Naive thymus-derived CD4-positive, alpha-beta T cell (primary cell): ENCODE results near the gene GIT2. TPM values are rescaled to one million over a fixed set of nuclear protein-coding genes. Genes with fewer than 3 reads are reported as not detected.
A peak's percentile ranks its signal among the peaks of the same experiment; 100 is the strongest.

Source experiments
- ATAC-seq: fragments of 150-1000 bp; cut with Tn5 transposase; 2 replicates; pipeline ENCODE4 v1.10.0; 2021; ENCODE audit warnings: mild to moderate bottlenecking, moderate library complexity
- CTCF ChIA-PET: fragments of 350-600 bp; sonication (Branson Sonifier 250); formaldehyde crosslinking; loops from one replicate; lab custom pipeline; 2021; ENCODE audit warnings: antibody characterized with exemption; lab: Charles Lee
- POLR2A ChIA-PET: fragments of 350-600 bp; sonication (Branson Sonifier 250); formaldehyde crosslinking; loops from one replicate; lab custom pipeline; 2021; ENCODE audit warnings: antibody characterized with exemption, inconsistent platforms; lab: Charles Lee
- DNase-seq, 9 donors: peaks; one replicate each; pipeline versions ENCODE4 v3.0.0 to v3.0.0-alpha.2; 2020 to 2022; ENCODE audit warnings: mixed read lengths in 1 of 9
- H3K27ac ChIP-seq: one replicate; pipeline ENCODE4 v1.7.0; 2013; ENCODE audit warnings: mild to moderate bottlenecking, low read depth, low read length, moderate library complexity
- H3K27me3 ChIP-seq, 2 donors: one replicate each; pipeline ENCODE4 v1.7.0; 2013; ENCODE audit warnings: low read length in 2 of 2, mild to moderate bottlenecking in 2 of 2, moderate library complexity in 2 of 2; ENCODE audit not compliant: control insufficient read depth in 2 of 2, insufficient read depth in 2 of 2
- H3K36me3 ChIP-seq, 3 experiments: 1 replicate in 2 of 3; 2 replicates in 1 of 3; pipeline ENCODE4 v1.7.0; 2013; ENCODE audit warnings: low read length in 3 of 3, mild to moderate bottlenecking in 3 of 3, moderate library complexity in 1 of 3; ENCODE audit not compliant: insufficient read depth in 3 of 3, control insufficient read depth in 2 of 3
- H3K4me1 ChIP-seq, 2 donors: one replicate each; pipeline ENCODE4 v1.7.0; 2013; ENCODE audit warnings: low read length in 2 of 2, mild to moderate bottlenecking in 2 of 2, moderate library complexity in 1 of 2; ENCODE audit not compliant: control insufficient read depth in 2 of 2, insufficient read depth in 2 of 2
- H3K4me3 ChIP-seq: 2 replicates; pipeline ENCODE4 v1.7.0; 2013; ENCODE audit warnings: mild to moderate bottlenecking, low read length
- H3K9me3 ChIP-seq, 3 experiments: 1 replicate in 2 of 3; 2 replicates in 1 of 3; pipeline ENCODE4 v1.7.0; 2013; ENCODE audit warnings: low read length in 3 of 3; ENCODE audit not compliant: control insufficient read depth in 2 of 3
- H3K27ac Mint-ChIP-seq, 9 donors: one replicate each; pipeline ENCODE4 v1.8.0; 2020 to 2022; ENCODE audit warnings: mixed read lengths in 9 of 9, mild to moderate bottlenecking in 8 of 9, moderate library complexity in 5 of 9, inconsistent platforms in 2 of 9
- H3K27me3 Mint-ChIP-seq, 5 donors: one replicate each; pipeline ENCODE4 v1.8.0; 2021 to 2022; ENCODE audit warnings: mixed read lengths in 5 of 5, mild to moderate bottlenecking in 1 of 5
- H3K36me3 Mint-ChIP-seq, 5 donors: one replicate each; pipeline ENCODE4 v1.8.0; 2020 to 2022; ENCODE audit warnings: mixed read lengths in 5 of 5, mild to moderate bottlenecking in 3 of 5, inconsistent platforms in 1 of 5
- H3K4me1 Mint-ChIP-seq, 7 donors: one replicate each; pipeline ENCODE4 v1.8.0; 2020 to 2022; ENCODE audit warnings: mixed read lengths in 7 of 7, mild to moderate bottlenecking in 3 of 7, inconsistent platforms in 1 of 7
- H3K4me3 Mint-ChIP-seq, 10 donors: one replicate each; pipeline ENCODE4 v1.8.0; 2020 to 2022; ENCODE audit warnings: mild to moderate bottlenecking in 10 of 10, mixed read lengths in 10 of 10, moderate library complexity in 6 of 10, inconsistent platforms in 2 of 10
- H3K9me3 Mint-ChIP-seq, 11 donors: one replicate each; pipeline ENCODE4 v1.8.0; 2020 to 2022; ENCODE audit warnings: mixed read lengths in 11 of 11, mild to moderate bottlenecking in 4 of 11, inconsistent platforms in 1 of 11, moderate library complexity in 1 of 11
- intact Hi-C, 2 donors: fragments of 100-400 bp; cut with micrococcal nuclease; formaldehyde crosslinking; loops; one replicate each; pipeline ENCODE4 v1.15.1; 2023
- polyA plus RNA-seq, 2 donors: library from polyadenylated mRNA; unstranded; fragments of 300-500 nt; fragmentation: Illumina TruSeq; gene quantifications; one replicate each; pipeline ENCODE4 v1.2.3, GENCODE V29; 2021
- total RNA-seq, 6 experiments: library from RNA in 5 of 6; stranded (reverse) in 5 of 6; gene quantifications; 1 replicate in 5 of 6; 2 replicates in 1 of 6; pipeline ENCODE4 v1.2.3 and lab custom pipeline; 2021 to 2026

GIT2 gene
- total and polyA plus RNA-seq, 7 experiments from 2014 or later: 63.2 to 128 (median 96.4) TPM

- Histone ChIP-seq H3K27ac (no peak overlapping the region), H3K36me3 (peaks cover 20 to 64% (median 36%) of the 10 kb centered on the region in 3 experiments), H3K4me1 (peaks cover 0 to 17% of the 10 kb centered on the region in 2 donors), H3K27me3 (no peaks in the 10 kb centered on the region), H3K4me3 (no peak overlapping the region), H3K9me3 (no peaks in the 10 kb centered on the region)
- ChIA-PET POLR2A (no interaction called here), CTCF (no interaction called here)
- H3K27ac Mint-ChIP-seq: peak overlapping the region in 3 of 9 donors; percentile 21 to 46 (median 32)
- H3K36me3 Mint-ChIP-seq: peaks cover 30 to 58% (median 41%) of the 10 kb centered on the region in 5 donors
- no peaks in the 10 kb centered on the region for H3K27me3 Mint-ChIP-seq
- peaks cover 25 to 46% (median 35%) of the 10 kb centered on the region in 7 donors for H3K4me1 Mint-ChIP-seq
- ATAC-seq (no peak), DNase-seq (no peak)
- intact Hi-C loops: no loop called here
- H3K9me3 Mint-ChIP-seq: peaks cover 0 to 1% (median 0%) of the 10 kb centered on the region in 11 donors
- H3K4me3 Mint-ChIP-seq: no peak overlapping the region
These were observed 45.5 kb downstream of the GIT2 start for GRCh38 chr12:109950625-109951024.

GRCh38 chr12:109949089-109949488, 47.1 kb downstream of the GIT2 start:
- no peaks in the 10 kb centered on the region for H3K27me3 ChIP-seq
- DNase-seq (no peak), ATAC-seq (no peak)
- Mint-ChIP-seq H3K27ac (peak overlapping the region in 4 of 9 donors; percentile 45 to 83 (median 66)), H3K9me3 (peaks cover 0 to 1% (median 0%) of the 10 kb centered on the region in 11 donors), H3K36me3 (peaks cover 30 to 64% (median 37%) of the 10 kb centered on the region in 5 donors), H3K4me3 (no peak overlapping the region), H3K4me1 (peaks cover 25 to 50% (median 35%) of the 10 kb centered on the region in 7 donors), H3K27me3 (no peaks in the 10 kb centered on the region)
- POLR2A ChIA-PET: no interaction called here
- H3K4me3 ChIP-seq: no peak overlapping the region
- H3K27ac ChIP-seq: no peak overlapping the region
- H3K9me3 ChIP-seq: no peaks in the 10 kb centered on the region
- CTCF ChIA-PET: no interaction called here
- intact Hi-C loops: no loop called here
- H3K4me1 ChIP-seq: peaks cover 0 to 17% of the 10 kb centered on the region in 2 donors
- H3K36me3 ChIP-seq: peaks cover 20 to 71% (median 36%) of the 10 kb centered on the region in 3 experiments

- Mint-ChIP-seq H3K27me3 (no peaks in the 10 kb centered on the region), H3K27ac (peak overlapping the region in 8 of 9 donors; percentile 34 to 83 (median 79))
- CTCF ChIA-PET: no interaction called here
These were observed 47.8 kb downstream of the GIT2 start for GRCh38 chr12:109948368-109948767.

GRCh38 chr12:109947521-109947920, 48.6 kb downstream of the GIT2 start:
- no peak overlapping the region for H3K4me3 ChIP-seq
- CTCF ChIA-PET: no interaction called here
- no peaks in the 10 kb centered on the region for H3K9me3 Mint-ChIP-seq
- DNase-seq (no peak), ATAC-seq (peak; percentile 26)
- peaks cover 25 to 42% (median 35%) of the 10 kb centered on the region in 7 donors for H3K4me1 Mint-ChIP-seq
- H3K27ac ChIP-seq: peak overlapping the region; percentile 49
- H3K27me3 ChIP-seq: no peaks in the 10 kb centered on the region
- POLR2A ChIA-PET: no interaction called here
- H3K36me3 Mint-ChIP-seq: peaks cover 22 to 56% (median 31%) of the 10 kb centered on the region in 5 donors
- intact Hi-C loops: no loop called here
- peaks cover 0 to 17% of the 10 kb centered on the region in 2 donors for H3K4me1 ChIP-seq
- H3K27me3 Mint-ChIP-seq: no peaks in the 10 kb centered on the region
- peaks cover 10 to 57% (median 24%) of the 10 kb centered on the region in 3 experiments for H3K36me3 ChIP-seq
- H3K4me3 Mint-ChIP-seq: peak overlapping the region in 6 of 10 donors; percentile 32 to 67 (median 47)
- no peaks in the 10 kb centered on the region for H3K9me3 ChIP-seq
- H3K27ac Mint-ChIP-seq: peak overlapping the region in 8 of 9 donors; percentile 59 to 86 (median 82)

More at GRCh38 chr12:109948368-109948767, 47.8 kb downstream of the GIT2 start:
- Histone ChIP-seq H3K27ac (no peak overlapping the region), H3K4me3 (no peak overlapping the region), H3K9me3 (no peaks in the 10 kb centered on the region), H3K27me3 (no peaks in the 10 kb centered on the region), H3K36me3 (peaks cover 18 to 66% (median 33%) of the 10 kb centered on the region in 3 experiments), H3K4me1 (peaks cover 0 to 17% of the 10 kb centered on the region in 2 donors)
- DNase-seq: no peak
- intact Hi-C loops: no loop called here
- peaks cover 0 to under 1% (median 0%) of the 10 kb centered on the region in 11 donors for H3K9me3 Mint-ChIP-seq
- peak overlapping the region in 6 of 10 donors; percentile 4 to 51 (median 42) for H3K4me3 Mint-ChIP-seq
- no peak for ATAC-seq
- POLR2A ChIA-PET: no interaction called here
- H3K4me1 Mint-ChIP-seq: peaks cover 25 to 47% (median 35%) of the 10 kb centered on the region in 7 donors
- peaks cover 29 to 64% (median 37%) of the 10 kb centered on the region in 5 donors for H3K36me3 Mint-ChIP-seq

GRCh38 chr12:109946913-109947312, 49.3 kb downstream of the GIT2 start:
- intact Hi-C loops: no loop called here
- POLR2A ChIA-PET: no interaction called here
- H3K27me3 ChIP-seq: no peaks in the 10 kb centered on the region
- H3K36me3 ChIP-seq: peaks cover 4 to 51% (median 18%) of the 10 kb centered on the region in 3 experiments
- no peak overlapping the region for H3K4me3 ChIP-seq
- no peaks in the 10 kb centered on the region for H3K27me3 Mint-ChIP-seq
- ATAC-seq (no peak), DNase-seq (no peak)
- peaks cover 0 to 17% of the 10 kb centered on the region in 2 donors for H3K4me1 ChIP-seq
- no peaks in the 10 kb centered on the region for H3K9me3 ChIP-seq
- peak overlapping the region; percentile 31 for H3K27ac ChIP-seq
- H3K9me3 Mint-ChIP-seq: no peaks in the 10 kb centered on the region
- CTCF ChIA-PET: no interaction called here
- peaks cover 16 to 50% (median 26%) of the 10 kb centered on the region in 5 donors for H3K36me3 Mint-ChIP-seq
- peak overlapping the region; percentile 51 to 86 (median 82) for H3K27ac Mint-ChIP-seq
- peak overlapping the region; percentile 32 to 71 (median 54) for H3K4me3 Mint-ChIP-seq
- H3K4me1 Mint-ChIP-seq: peaks cover 24 to 38% (median 35%) of the 10 kb centered on the region in 7 donors

GRCh38 chr12:109946505-109946904, 49.7 kb downstream of the GIT2 start:
- H3K36me3 Mint-ChIP-seq: peaks cover 12 to 46% (median 23%) of the 10 kb centered on the region in 5 donors
- intact Hi-C loops: no loop called here
- H3K27me3 ChIP-seq: no peaks in the 10 kb centered on the region
- H3K27ac Mint-ChIP-seq: peak overlapping the region; percentile 51 to 86 (median 82)
- DNase-seq (peak in 1 of 9 donors; percentile 10), ATAC-seq (peak; percentile 53)
- no peaks in the 10 kb centered on the region for H3K9me3 ChIP-seq
- peak overlapping the region; percentile 24 to 67 (median 52) for H3K4me3 Mint-ChIP-seq
- CTCF ChIA-PET: no interaction called here
- POLR2A ChIA-PET: no interaction called here
- H3K4me3 ChIP-seq: no peak overlapping the region
- no peaks in the 10 kb centered on the region for H3K9me3 Mint-ChIP-seq
- H3K4me1 Mint-ChIP-seq: peaks cover 22 to 38% (median 35%) of the 10 kb centered on the region in 7 donors
- H3K27ac ChIP-seq: peak overlapping the region; percentile 31
- H3K27me3 Mint-ChIP-seq: no peaks in the 10 kb centered on the region
- H3K4me1 ChIP-seq: peaks cover 0 to 17% of the 10 kb centered on the region in 2 donors
- H3K36me3 ChIP-seq: peaks cover 0 to 47% (median 14%) of the 10 kb centered on the region in 3 experiments
